HL-60/S4 treated with retinoic acid at 250 ng/mL for 4 days and 3 days (cell line): ENCODE results near the gene OSBPL9.
"Not testable (repeated sequence)": the region's sequence is repeated elsewhere in the genome, so short reads cannot be mapped to it uniquely, and the experiment has no call there.

Experiments used
- in situ Hi-C: fragments of 300-500 bp; cut with MboI; formaldehyde crosslinking; loops from 2 replicates; pipeline ENCODE4 v1.7.0; 2022; ENCODE audit warnings: low sequenced_read_pairs

Gene OSBPL9

DNA sequence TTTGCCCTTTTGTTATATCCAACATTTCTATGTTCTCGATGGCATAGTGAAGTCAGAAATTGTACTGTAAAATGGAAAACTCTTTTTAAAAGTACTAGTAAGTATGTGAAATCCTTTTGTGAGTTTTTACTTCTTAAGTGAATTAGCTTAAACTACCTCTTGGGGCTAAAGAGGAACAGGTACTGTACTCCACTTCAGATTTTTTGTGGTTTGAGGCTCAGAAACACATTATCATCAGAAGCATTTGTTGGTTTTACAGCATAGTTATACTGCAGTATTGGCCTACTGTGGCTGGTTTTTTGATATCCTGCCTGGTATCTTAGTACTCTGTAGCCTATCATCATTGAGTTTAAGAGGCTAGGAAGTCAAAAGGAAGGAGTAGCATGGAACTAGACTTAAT, 144.5 kb downstream of the OSBPL9 start:
- in situ Hi-C loops: no loop called here

DNA sequence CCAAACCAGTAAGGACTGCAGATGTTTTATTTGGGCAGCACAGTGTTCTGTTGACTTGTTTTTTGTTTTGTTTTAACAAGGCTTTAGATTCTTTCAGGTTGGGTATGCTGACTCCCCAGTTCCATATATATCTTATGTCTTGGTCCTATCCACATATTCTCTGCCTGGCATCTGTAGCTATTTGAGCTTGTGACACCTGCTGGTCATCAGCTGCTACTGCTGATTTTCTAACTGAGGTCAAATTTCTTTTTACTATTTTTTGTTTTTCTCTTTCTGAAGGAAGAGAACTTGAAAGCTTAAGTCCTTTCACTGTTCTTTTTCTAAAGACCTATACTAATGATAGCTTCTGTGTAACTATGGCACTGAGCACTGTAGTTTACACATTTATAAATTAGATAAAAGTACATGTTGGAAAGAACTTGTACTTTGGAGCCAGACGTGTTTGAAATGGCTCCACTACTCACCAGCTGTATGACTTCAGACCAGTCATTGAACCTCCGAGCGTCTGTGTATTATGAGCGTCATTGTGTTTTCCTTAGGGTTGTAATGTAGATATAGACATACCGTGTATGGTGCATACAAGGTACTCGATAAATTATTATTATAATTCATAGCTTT, 152.2 kb downstream of the OSBPL9 start:
- in situ Hi-C loops: no loop called here

DNA sequence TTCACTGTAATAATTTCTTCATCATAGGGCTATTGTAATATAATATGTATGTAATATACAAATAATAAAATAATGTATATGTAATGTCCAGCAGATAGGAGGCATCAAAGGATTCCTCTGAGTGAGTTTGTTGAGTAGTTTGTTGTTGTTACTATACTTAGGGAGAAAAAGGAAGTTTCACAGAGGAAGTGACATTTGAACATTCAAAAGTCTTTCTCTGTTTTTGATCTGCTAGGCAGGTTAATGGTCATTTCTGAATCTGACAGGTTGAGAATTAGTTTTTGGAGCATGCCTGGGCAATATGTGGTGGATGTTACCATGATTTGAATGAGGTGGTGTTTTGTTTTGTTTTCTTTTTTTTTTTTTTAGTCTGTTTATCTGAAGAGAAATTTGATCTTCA, 159.5 kb downstream of the OSBPL9 start:
- in situ Hi-C loops: no loop called here

- in situ Hi-C loops: no loop called here
Measured at GRCh38 chr1:51780927-51781326, 164.0 kb downstream of the OSBPL9 start.

DNA sequence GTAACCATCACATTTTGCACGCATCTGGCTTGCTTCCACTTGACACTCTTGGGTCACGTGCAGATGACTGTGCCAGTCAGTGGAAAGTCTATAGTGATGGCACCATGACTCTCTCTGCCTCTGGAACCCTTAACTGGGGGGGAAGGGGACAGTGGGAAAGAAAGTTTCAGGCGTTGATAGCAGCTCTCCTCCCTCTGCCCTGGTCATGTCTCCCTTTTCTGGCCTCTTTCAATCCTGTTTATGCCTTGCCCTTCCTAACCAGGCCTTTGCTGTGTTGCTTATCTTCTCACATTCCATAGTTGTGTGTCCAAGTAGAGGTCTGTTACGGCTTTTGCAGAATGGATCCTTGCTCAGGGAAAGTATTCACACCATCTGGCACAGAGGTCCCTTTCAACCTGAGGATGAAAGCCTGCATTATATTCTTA, 168.1 kb downstream of the OSBPL9 start:
- in situ Hi-C loops: no loop called here

- in situ Hi-C loops: no loop called here
Measured at GRCh38 chr1:51788938-51789337, 172.0 kb downstream of the OSBPL9 start.

DNA sequence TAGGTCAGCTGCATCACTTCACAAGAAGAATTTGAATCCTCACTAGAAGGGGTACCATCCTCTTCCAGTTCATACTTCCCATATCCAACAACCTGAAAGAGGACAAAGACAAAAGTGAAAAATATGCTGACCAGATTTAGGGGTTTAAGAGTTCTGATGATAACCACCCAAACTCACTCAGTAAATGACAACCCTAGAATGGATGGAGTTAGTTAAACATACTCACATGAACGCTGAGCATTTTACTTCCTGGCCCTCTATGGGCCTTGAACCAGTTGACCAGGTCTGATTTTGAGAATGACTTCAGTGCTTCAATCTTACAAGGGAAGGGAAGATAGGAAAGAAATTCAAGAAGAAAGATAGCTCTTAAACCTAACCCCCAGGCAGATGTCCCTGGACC, 172.4 kb downstream of the OSBPL9 start:
- in situ Hi-C loops: no loop called here

DNA sequence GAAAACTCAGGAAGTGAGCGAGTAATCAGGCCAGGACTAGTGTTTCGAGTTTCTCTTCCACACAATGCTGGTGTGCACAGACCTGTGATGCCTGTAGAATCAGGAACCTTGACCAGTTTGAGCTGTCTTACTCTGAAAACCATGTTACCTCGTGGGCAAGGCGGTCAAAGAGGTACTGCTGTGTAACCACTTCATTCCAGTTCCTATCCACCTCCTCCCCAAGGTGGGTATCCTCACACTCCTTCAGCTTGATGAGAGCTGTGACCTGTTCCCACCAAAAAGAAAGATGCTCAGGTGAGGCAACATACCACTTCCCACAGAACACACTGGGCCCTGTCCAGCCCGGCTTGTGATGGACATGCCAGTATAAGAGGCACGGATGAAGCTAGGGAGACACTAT, 173.5 kb downstream of the OSBPL9 start:
- in situ Hi-C loops: no loop called here

- in situ Hi-C loops: no loop called here
Measured at GRCh38 chr1:51791888-51792287, 175.0 kb downstream of the OSBPL9 start.

GRCh38 chr1:51792864-51793263, 176.0 kb downstream of the OSBPL9 start:
- in situ Hi-C loops: no loop called here

- in situ Hi-C loops: no loop called here
Measured at GRCh38 chr1:51794260-51794659, 177.4 kb downstream of the OSBPL9 start.

DNA sequence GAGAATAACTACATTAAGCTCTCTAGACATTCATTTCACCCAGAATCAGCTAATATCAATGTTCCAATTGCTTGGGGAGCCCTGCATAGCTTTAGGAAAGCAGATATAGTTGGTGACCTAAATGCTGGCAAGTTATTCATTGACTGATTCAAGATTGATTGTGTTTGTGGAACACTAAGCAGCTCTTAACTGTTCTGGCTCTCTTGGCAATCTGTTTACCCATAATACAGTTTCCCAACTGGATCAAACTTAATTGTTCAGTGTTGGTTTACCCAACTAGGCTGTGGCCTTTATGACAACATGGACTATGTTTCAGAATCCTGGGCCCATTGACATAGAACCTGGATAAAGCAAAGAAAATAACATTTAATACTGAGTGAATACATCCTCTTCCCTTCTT, 178.0 kb downstream of the OSBPL9 start:
- in situ Hi-C loops: no loop called here

GRCh38 chr1:51799372-51799771, 182.5 kb downstream of the OSBPL9 start:
- in situ Hi-C loops: no loop called here

DNA sequence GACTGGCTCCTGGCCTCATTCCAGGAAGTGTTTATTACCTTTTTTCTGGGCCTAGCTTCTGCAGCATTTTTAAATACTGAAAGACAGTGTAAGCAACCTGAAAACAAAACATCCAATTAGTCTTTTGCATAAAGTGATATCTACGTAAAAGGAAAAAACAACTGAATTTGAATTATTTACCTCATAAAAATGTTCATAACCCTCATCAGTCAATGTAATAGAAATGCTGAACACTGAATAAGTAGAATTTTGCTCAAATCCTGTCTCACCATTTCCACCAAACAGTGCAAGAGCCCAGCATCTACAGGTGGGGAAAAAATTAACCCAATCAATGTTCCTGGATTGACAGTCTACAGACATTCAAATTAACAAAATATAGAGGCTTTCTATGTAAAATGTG, 197.6 kb downstream of the OSBPL9 start:
- in situ Hi-C loops: no loop called here

DNA sequence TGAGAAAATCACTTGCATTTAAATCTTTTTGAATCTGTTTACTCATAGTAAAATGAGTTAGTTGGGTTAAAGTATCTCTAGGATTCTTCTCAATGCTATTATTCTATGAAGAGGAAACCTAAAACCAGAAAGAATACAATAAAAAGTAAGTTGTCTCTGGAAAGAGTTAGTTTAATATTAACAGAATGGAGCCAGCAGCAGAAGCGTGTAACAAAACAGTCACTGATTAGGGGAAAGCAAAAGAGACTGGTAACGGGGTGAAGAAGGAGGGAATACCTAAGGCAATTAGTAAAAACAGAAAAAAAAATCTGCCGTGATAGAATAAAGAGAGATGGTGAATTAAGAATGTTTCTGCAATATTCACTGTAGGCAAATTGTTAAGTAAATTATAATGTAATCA, 201.6 kb downstream of the OSBPL9 start:
- in situ Hi-C loops: no loop called here

GRCh38 chr1:51819021-51819420, 202.1 kb downstream of the OSBPL9 start:
- in situ Hi-C loops: not testable (repeated sequence)

- in situ Hi-C loops: no loop called here
Measured at GRCh38 chr1:51819810-51820209, 202.9 kb downstream of the OSBPL9 start.

DNA sequence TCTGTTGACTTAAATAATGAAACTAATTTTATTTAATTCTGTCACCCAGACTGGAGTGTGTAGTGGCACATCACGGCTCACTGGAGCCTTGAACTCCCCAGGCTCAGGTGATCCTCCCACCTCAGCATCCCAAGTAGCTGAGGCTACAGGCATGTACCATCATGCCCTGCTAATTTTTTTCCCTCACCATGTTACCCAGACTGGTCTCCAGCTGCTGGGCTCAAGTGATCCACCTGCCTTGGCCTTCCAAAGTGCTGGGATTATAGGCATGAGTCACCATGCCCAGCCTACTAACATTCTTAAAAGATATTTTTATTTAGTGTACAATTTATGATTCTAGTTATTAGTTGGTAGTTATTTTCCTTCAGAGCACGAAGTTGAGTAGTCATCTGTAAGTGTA, 212.2 kb downstream of the OSBPL9 start:
- in situ Hi-C loops: no loop called here

- in situ Hi-C loops: no loop called here
Measured at GRCh38 chr1:51833700-51834099, 216.8 kb downstream of the OSBPL9 start.

GRCh38 chr1:51837243-51837642, 220.4 kb downstream of the OSBPL9 start:
- in situ Hi-C loops: no loop called here
